ENCODE measurements around the gene EPN3.

EPN3 gene

GRCh38 chr17:50572541-50572940 lies 40.0 kb downstream of the EPN3 start:
- no peak for DNase-seq

- no peak for DNase-seq
Measured at GRCh38 chr17:50573866-50574611, 41.5 kb downstream of the EPN3 start.

- DNase-seq = no peak
Measured at GRCh38 chr17:50575581-50576210, 43.2 kb downstream of the EPN3 start.

GRCh38 chr17:50576864-50577263 lies 44.3 kb downstream of the EPN3 start:
- DNase-seq = no peak

- no peak for DNase-seq
Measured at GRCh38 chr17:50577451-50577954, 45.0 kb downstream of the EPN3 start.

GRCh38 chr17:50578173-50578572 lies 45.6 kb downstream of the EPN3 start:
- no peak for DNase-seq

- no peak for DNase-seq
Measured at GRCh38 chr17:50579399-50579798, 46.9 kb downstream of the EPN3 start.

- DNase-seq = no peak
Measured at GRCh38 chr17:50580646-50581045, 48.1 kb downstream of the EPN3 start.

GRCh38 chr17:50581316-50581715 lies 48.8 kb downstream of the EPN3 start:
- no peak for DNase-seq

- DNase-seq = no peak
Measured at GRCh38 chr17:50582741-50583140, 50.2 kb downstream of the EPN3 start.

- no peak for DNase-seq
Measured at GRCh38 chr17:50583641-50584040, 51.1 kb downstream of the EPN3 start.

GRCh38 chr17:50584116-50584515 lies 51.6 kb downstream of the EPN3 start:
- no peak for DNase-seq

- DNase-seq = no peak
Measured at GRCh38 chr17:50584749-50585148, 52.2 kb downstream of the EPN3 start.

- DNase-seq = no peak
Measured at GRCh38 chr17:50585346-50585745, 52.8 kb downstream of the EPN3 start.

- no peak for DNase-seq
Measured at GRCh38 chr17:50585891-50586290, 53.4 kb downstream of the EPN3 start.

GRCh38 chr17:50586421-50587247 lies 54.1 kb downstream of the EPN3 start:
- DNase-seq = no peak

GRCh38 chr17:50587571-50587970 lies 55.0 kb downstream of the EPN3 start:
- no peak for DNase-seq

- DNase-seq = no peak
Measured at GRCh38 chr17:50588391-50589049, 56.0 kb downstream of the EPN3 start.

- DNase-seq = no peak
Measured at GRCh38 chr17:50589095-50589705, 56.7 kb downstream of the EPN3 start.

GRCh38 chr17:50590946-50591737 lies 58.6 kb downstream of the EPN3 start:
- no peak for DNase-seq

GRCh38 chr17:50593321-50593720 lies 60.8 kb downstream of the EPN3 start:
- no peak for DNase-seq
